Liver (tissue), 9 donors: ENCODE measurements around the gene TMEM217. TPM values are rescaled to one million over a fixed set of nuclear protein-coding genes. Genes with fewer than 3 reads are reported as not detected.
A peak's percentile ranks its signal among the peaks of the same experiment; 100 is the strongest.

Experiments used
- DNase-seq: peaks from one replicate; pipeline ENCODE4 v3.0.0-alpha.2; 2017; ENCODE audit warnings: low spot score
- H3K27ac ChIP-seq, 2 donors: one replicate each; pipeline ENCODE4 v1.7.0; 2013; ENCODE audit warnings: inconsistent platforms in 2 of 2, low read length in 2 of 2, control low read depth in 1 of 2, low read depth in 1 of 2, mild to moderate bottlenecking in 1 of 2
- H3K27me3 ChIP-seq, 4 donors: one replicate each; pipeline versions ENCODE4 v1.6.1 to v1.7.0; 2013; ENCODE audit warnings: low read length in 3 of 4, inconsistent platforms in 1 of 4, mild to moderate bottlenecking in 1 of 4, moderate library complexity in 1 of 4; ENCODE audit not compliant: control insufficient read depth in 4 of 4, insufficient read depth in 4 of 4
- H3K36me3 ChIP-seq, 4 donors: one replicate each; pipeline versions ENCODE4 v1.6.1 to v1.7.0; 2013; ENCODE audit warnings: low read length in 3 of 4, mild to moderate bottlenecking in 3 of 4, low read depth in 1 of 4, moderate library complexity in 1 of 4; ENCODE audit not compliant: control insufficient read depth in 4 of 4, insufficient read depth in 3 of 4
- H3K4me1 ChIP-seq, 4 donors: one replicate each; pipeline versions ENCODE4 v1.6.1 to v1.7.0; 2013; ENCODE audit warnings: low read length in 3 of 4, mild to moderate bottlenecking in 3 of 4, moderate library complexity in 1 of 4; ENCODE audit not compliant: control insufficient read depth in 4 of 4, insufficient read depth in 4 of 4
- H3K4me3 ChIP-seq, 3 donors: one replicate each; pipeline versions ENCODE4 v1.6.1 to v1.7.0; 2013; ENCODE audit warnings: low read length in 3 of 3, control low read depth in 1 of 3, low read depth in 1 of 3, mild to moderate bottlenecking in 1 of 3
- H3K9ac ChIP-seq, 2 donors: one replicate each; pipeline ENCODE4 v1.7.0; 2013; ENCODE audit warnings: low read length in 2 of 2, mild to moderate bottlenecking in 2 of 2, moderate library complexity in 2 of 2, control low read depth in 1 of 2, low read depth in 1 of 2
- H3K9me3 ChIP-seq, 4 donors: one replicate each; pipeline versions ENCODE4 v1.6.1 to v1.7.0; 2013; ENCODE audit warnings: low read length in 3 of 4; ENCODE audit not compliant: control insufficient read depth in 4 of 4
- ATF3 ChIP-seq: IDR thresholded peaks from 2 replicates; pipeline ENCODE4 v1.6.1; 2016; ENCODE audit warnings: antibody characterized with exemption
- EGR1 ChIP-seq, 2 donors: IDR thresholded peaks; 2 replicates each; pipeline ENCODE4 v1.6.1; 2016 to 2018; ENCODE audit warnings: antibody characterized with exemption in 2 of 2, low read depth in 2 of 2
- FOXA1 ChIP-seq: IDR thresholded peaks from 2 replicates; pipeline ENCODE4 v1.6.1; 2016; ENCODE audit warnings: antibody characterized with exemption
- FOXA2 ChIP-seq: IDR thresholded peaks from 2 replicates; pipeline ENCODE4 v1.6.1; 2016; ENCODE audit warnings: antibody characterized with exemption
- GABPA ChIP-seq, 2 donors: IDR thresholded peaks in 1 of 2; conservative IDR thresholded peaks in 1 of 2; 2 replicates each; pipeline ENCODE4 v1.6.1; 2016; ENCODE audit warnings: antibody characterized with exemption in 2 of 2, mild to moderate bottlenecking in 1 of 2, moderate library complexity in 1 of 2
- HNF4A ChIP-seq, 2 donors: conservative IDR thresholded peaks; 2 replicates each; pipeline ENCODE4 v1.6.1; 2016; ENCODE audit warnings: antibody characterized with exemption in 2 of 2, mild to moderate bottlenecking in 2 of 2
- JUND ChIP-seq, 2 donors: IDR thresholded peaks; 2 replicates each; pipeline ENCODE4 v1.6.1; 2016; ENCODE audit warnings: antibody characterized with exemption in 2 of 2
- NR2F2 ChIP-seq: IDR thresholded peaks from 2 replicates; pipeline ENCODE4 v1.6.1; 2016; ENCODE audit warnings: antibody characterized with exemption
- RXRA ChIP-seq, 2 donors: IDR thresholded peaks; 2 replicates each; pipeline ENCODE4 v1.6.1; 2017 to 2018; ENCODE audit warnings: antibody characterized with exemption in 2 of 2, mild to moderate bottlenecking in 1 of 2
- SP1 ChIP-seq: IDR thresholded peaks from 2 replicates; pipeline ENCODE4 v1.6.1; 2018; ENCODE audit warnings: antibody characterized with exemption, mild to moderate bottlenecking
- ZBTB33 ChIP-seq: IDR thresholded peaks from 2 replicates; pipeline ENCODE4 v1.6.1; 2016; ENCODE audit warnings: antibody characterized with exemption
- WGBS: extraction: QIAGEN DNeasy Blood & Tissue Kit; methylation state at CpG from one replicate; pipeline ENCODE4 v1.1.7; 2013; 5-methylcytosine and 5-hydroxymethylcytosine counted together
- polyA plus RNA-seq, 2 donors: library from polyadenylated mRNA; stranded (reverse) in 1 of 2; unstranded in 1 of 2; fragments of 200-250 nt in 1 of 2; fragments of >200 nt in 1 of 2; fragmentation: Nextera tagmentation in 1 of 2; extraction: Ambion mirVana in 1 of 2; gene quantifications; one replicate each; pipeline versions ENCODE4 v1.2.1 to v1.2.3, GENCODE V29; 2013 to 2015
- total RNA-seq, 2 donors: library from RNA; depleted of rRNA; stranded (reverse); fragments of >200 nt; gene quantifications; one replicate each; pipeline ENCODE4 v1.2.3, GENCODE V29; 2014
- TF ChIP-seq, protein P1 (sequence below): IDR thresholded peaks from 2 replicates; pipeline ENCODE4 v1.6.1; 2016; ENCODE audit warnings: antibody characterized with exemption, mild to moderate bottlenecking
- donor health status: healthy.
- donor health status: healthy.
- donor health status: healthy.
- donor health status: healthy.
- donor health status: healthy.

The TMEM217 gene
- total and polyA plus RNA-seq, 4 donors = 0.39 to 3.2 (median 0.62) TPM

GRCh38 chr6:37174515-37175331, 83.2 kb downstream of the TMEM217 start:
- H3K27me3 ChIP-seq = no peaks in the 10 kb centered on the region
- H3K9ac ChIP-seq = no peak overlapping the region
- H3K36me3 ChIP-seq = peaks cover 18 to 31% (median 26%) of the 10 kb centered on the region in 4 donors
- TF ChIP-seq FOXA1 (no peak), ZBTB33 (no peak)
- WGBS = 86% methylated on average over 10 of the region's 10 CpGs
- H3K27ac ChIP-seq = no peak overlapping the region
- H3K9me3 ChIP-seq = no peaks in the 10 kb centered on the region
- DNase-seq = no peak
- H3K4me1 ChIP-seq = peaks cover 3 to 14% (median 4%) of the 10 kb centered on the region in 4 donors
- no peak overlapping the region for H3K4me3 ChIP-seq

GRCh38 chr6:37174196-37174514, 83.8 kb downstream of the TMEM217 start:
- Histone ChIP-seq H3K4me1 (peaks cover 3 to 14% (median 4%) of the 10 kb centered on the region in 4 donors), H3K36me3 (peaks cover 18 to 31% (median 26%) of the 10 kb centered on the region in 4 donors), H3K4me3 (no peak overlapping the region), H3K27ac (no peak overlapping the region), H3K27me3 (no peaks in the 10 kb centered on the region), H3K9ac (no peak overlapping the region), H3K9me3 (no peaks in the 10 kb centered on the region)
- no peak for TF ChIP-seq JUND (IDR thresholded peaks at IDR 0.05)
- no peak for TF ChIP-seq ZBTB33
- no peak for TF ChIP-seq GABPA (IDR thresholded peaks at IDR 0.05 in 1 of 2, conservative IDR thresholded peaks at IDR 0.05 in 1 of 2)
- TF ChIP-seq SP1 = no peak
- no peak for TF ChIP-seq RXRA (IDR thresholded peaks at IDR 0.05)
- TF ChIP-seq ATF3 = no peak
- TF ChIP-seq EGR1 (IDR thresholded peaks at IDR 0.05; ENCODE audit: low read depth in 2 of 2) = no peak
- DNase-seq = no peak
- WGBS = 81% methylated on average over 3 of the region's 3 CpGs

DNA sequence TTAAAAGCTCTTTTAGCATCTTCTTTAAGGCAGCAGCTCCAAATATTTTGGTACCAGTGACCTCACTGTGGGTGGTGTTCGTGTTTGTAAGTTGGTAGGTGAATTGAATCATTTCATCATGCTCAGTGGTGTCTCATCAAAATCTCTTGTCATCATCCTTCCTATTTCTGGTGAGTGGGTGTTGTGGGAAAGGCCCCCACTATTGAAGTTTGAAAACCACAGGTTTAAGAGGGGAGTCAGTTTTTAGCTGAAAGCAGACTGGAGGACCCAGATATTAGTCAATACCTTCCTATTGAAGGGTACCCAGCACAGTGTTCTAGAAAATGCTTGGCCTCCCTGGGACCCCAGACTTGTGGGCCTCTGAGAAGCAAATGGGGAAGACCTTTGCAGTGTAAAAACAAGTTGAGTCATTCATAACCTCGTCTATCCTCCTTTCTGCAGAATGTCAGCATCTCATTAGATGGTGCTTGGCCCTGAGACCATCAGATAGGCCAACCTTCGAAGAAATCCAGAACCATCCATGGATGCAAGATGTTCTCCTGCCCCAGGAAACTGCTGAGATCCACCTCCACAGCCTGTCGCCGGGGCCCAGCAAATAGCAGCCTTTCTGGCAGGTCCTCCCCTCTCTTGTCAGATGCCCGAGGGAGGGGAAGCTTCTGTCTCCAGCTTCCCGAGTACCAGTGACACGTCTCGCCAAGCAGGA, 84.3 kb downstream of the TMEM217 start:
- Histone ChIP-seq H3K9ac (peak overlapping the region in 1 of 2 donors; percentile 51), H3K27ac (no peak overlapping the region), H3K27me3 (no peaks in the 10 kb centered on the region), H3K36me3 (peaks cover 18 to 31% (median 26%) of the 10 kb centered on the region in 4 donors), H3K4me3 (no peak overlapping the region), H3K4me1 (peaks cover 3 to 17% (median 6%) of the 10 kb centered on the region in 4 donors), H3K9me3 (no peaks in the 10 kb centered on the region)
- 80% methylated on average over 9 of the region's 9 CpGs for WGBS
- TF ChIP-seq HNF4A (conservative IDR thresholded peaks at IDR 0.05) = no peak
- TF ChIP-seq, protein P1, sequence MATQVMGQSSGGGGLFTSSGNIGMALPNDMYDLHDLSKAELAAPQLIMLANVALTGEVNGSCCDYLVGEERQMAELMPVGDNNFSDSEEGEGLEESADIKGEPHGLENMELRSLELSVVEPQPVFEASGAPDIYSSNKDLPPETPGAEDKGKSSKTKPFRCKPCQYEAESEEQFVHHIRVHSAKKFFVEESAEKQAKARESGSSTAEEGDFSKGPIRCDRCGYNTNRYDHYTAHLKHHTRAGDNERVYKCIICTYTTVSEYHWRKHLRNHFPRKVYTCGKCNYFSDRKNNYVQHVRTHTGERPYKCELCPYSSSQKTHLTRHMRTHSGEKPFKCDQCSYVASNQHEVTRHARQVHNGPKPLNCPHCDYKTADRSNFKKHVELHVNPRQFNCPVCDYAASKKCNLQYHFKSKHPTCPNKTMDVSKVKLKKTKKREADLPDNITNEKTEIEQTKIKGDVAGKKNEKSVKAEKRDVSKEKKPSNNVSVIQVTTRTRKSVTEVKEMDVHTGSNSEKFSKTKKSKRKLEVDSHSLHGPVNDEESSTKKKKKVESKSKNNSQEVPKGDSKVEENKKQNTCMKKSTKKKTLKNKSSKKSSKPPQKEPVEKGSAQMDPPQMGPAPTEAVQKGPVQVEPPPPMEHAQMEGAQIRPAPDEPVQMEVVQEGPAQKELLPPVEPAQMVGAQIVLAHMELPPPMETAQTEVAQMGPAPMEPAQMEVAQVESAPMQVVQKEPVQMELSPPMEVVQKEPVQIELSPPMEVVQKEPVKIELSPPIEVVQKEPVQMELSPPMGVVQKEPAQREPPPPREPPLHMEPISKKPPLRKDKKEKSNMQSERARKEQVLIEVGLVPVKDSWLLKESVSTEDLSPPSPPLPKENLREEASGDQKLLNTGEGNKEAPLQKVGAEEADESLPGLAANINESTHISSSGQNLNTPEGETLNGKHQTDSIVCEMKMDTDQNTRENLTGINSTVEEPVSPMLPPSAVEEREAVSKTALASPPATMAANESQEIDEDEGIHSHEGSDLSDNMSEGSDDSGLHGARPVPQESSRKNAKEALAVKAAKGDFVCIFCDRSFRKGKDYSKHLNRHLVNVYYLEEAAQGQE = no peak
- no peak for TF ChIP-seq NR2F2
- no peak for TF ChIP-seq FOXA2
- DNase-seq = no peak
